OCI-LY7 (cell line): Measurements from ENCODE around the gene MRPL45. TPM values are rescaled to one million over a fixed set of nuclear protein-coding genes. Genes with fewer than 3 reads are reported as not detected.

ENCODE experiments used
- BruUV-seq: library from RNA; stranded (reverse); fragments of 400-500 nt; replicated peaks from 2 replicates; lab custom pipeline; 2021; lab: Mats Ljungman, UMichigan
- CTCF ChIA-PET: fragments of 300-600 bp; sonication (Branson Sonifier 250); formaldehyde crosslinking; loops from one replicate; lab custom pipeline; 2022; ENCODE audit warnings: antibody characterized with exemption; ENCODE audit not compliant: unreplicated experiment; lab: Charles Lee
- POLR2A ChIA-PET: fragments of 300-600 bp; sonication (Branson Sonifier 250); formaldehyde crosslinking; loops from one replicate; lab custom pipeline; 2022; ENCODE audit warnings: antibody characterized with exemption; lab: Charles Lee
- DNase-seq: peaks from one replicate; pipeline ENCODE4 v3.0.0-alpha.2; 2015; ENCODE audit warnings: low spot score
- H2AFZ ChIP-seq: fragments of 200-600 bp; sonication (generic), shearing (Covaris generic); 2 replicates; pipeline ENCODE4 v1.6.1; 2014; ENCODE audit warnings: mild to moderate bottlenecking, antibody characterized with exemption, low read length, moderate library complexity
- H3K27ac ChIP-seq: fragments of 200-600 bp; sonication (generic); 2 replicates; pipeline ENCODE4 v1.5.1; 2014; ENCODE audit warnings: mixed run types, low read depth, mild to moderate bottlenecking, moderate library complexity, low read length, inconsistent platforms; ENCODE audit not compliant: poor library complexity, severe bottlenecking
- H3K36me3 ChIP-seq: fragments of 200-600 bp; sonication (generic); 2 replicates; pipeline ENCODE4 v1.6.1; 2014; ENCODE audit warnings: mild to moderate bottlenecking, antibody characterized with exemption, low read length, moderate library complexity, mixed read lengths; ENCODE audit not compliant: insufficient read depth
- H3K4me1 ChIP-seq: fragments of 200-600 bp; sonication (generic); 2 replicates; pipeline ENCODE4 v1.5.1; 2014; ENCODE audit warnings: mild to moderate bottlenecking, low read length; ENCODE audit not compliant: insufficient read depth, poor library complexity, severe bottlenecking
- H3K4me2 ChIP-seq: fragments of 200-600 bp; sonication (generic); 2 replicates; pipeline ENCODE4 v1.6.1; 2014; ENCODE audit warnings: mild to moderate bottlenecking, low read length
- H3K4me3 ChIP-seq: fragments of 200-600 bp; sonication (generic); 2 replicates; pipeline ENCODE4 v1.5.1; 2014; ENCODE audit warnings: mild to moderate bottlenecking, low read depth, low read length; ENCODE audit not compliant: poor library complexity, severe bottlenecking
- H3K79me2 ChIP-seq: fragments of 200-600 bp; sonication (generic); 2 replicates; pipeline ENCODE4 v1.6.1; 2016; ENCODE audit warnings: low read depth, mild to moderate bottlenecking, low read length, moderate library complexity, mixed read lengths; ENCODE audit not compliant: insufficient read depth
- H3K9me2 ChIP-seq: fragments of 200-600 bp; sonication (generic); 2 replicates; pipeline ENCODE4 v1.6.1; 2016; ENCODE audit warnings: mild to moderate bottlenecking, low read length, mixed read lengths; ENCODE audit not compliant: insufficient read depth
- H3K9me3 ChIP-seq: fragments of 200-600 bp; sonication (generic); 2 replicates; pipeline ENCODE4 v1.6.1; 2014; ENCODE audit warnings: mild to moderate bottlenecking, mixed run types, low read length, mixed read lengths
- H4K20me1 ChIP-seq: fragments of 200-600 bp; sonication (generic); 2 replicates; pipeline ENCODE4 v1.6.1; 2014; ENCODE audit warnings: mild to moderate bottlenecking, antibody characterized with exemption, low read length, moderate library complexity, mixed read lengths; ENCODE audit not compliant: insufficient read depth
- CTCF ChIP-seq: fragments of 200-600 bp; sonication (generic); conservative IDR thresholded peaks from 2 replicates; pipeline ENCODE4 v1.5.1; 2014; ENCODE audit warnings: mild to moderate bottlenecking, antibody characterized with exemption, low read length, moderate library complexity, mixed read lengths
- EZH2phosphoT487 ChIP-seq: fragments of 200-600 bp; sonication (generic); IDR thresholded peaks from 2 replicates; pipeline ENCODE4 v1.6.1; 2018; ENCODE audit warnings: low read depth, borderline replicate concordance, mild to moderate bottlenecking, mixed run types, antibody characterized with exemption, low read length, moderate library complexity, mixed read lengths
- intact Hi-C: fragments of 100-400 bp; cut with micrococcal nuclease; formaldehyde crosslinking; loops from one replicate; pipeline ENCODE4 v1.10.0; 2022; ENCODE audit not compliant: unreplicated experiment
- total RNA-seq, 2 experiments: library from RNA; depleted of rRNA in 1 of 2; stranded (reverse); fragments of >200 nt in 1 of 2; shearing (Covaris generic) in 1 of 2; gene quantifications; 2 replicates each; pipeline ENCODE4 v1.2.3, GENCODE V29; 2014 to 2022

The MRPL45 gene
- total RNA-seq, 2 experiments from 2014 or later: 29.5 to 45.1 TPM

- no peak overlapping the region for H3K4me2 ChIP-seq
- H3K9me3 ChIP-seq: no peaks in the 10 kb centered on the region
- TF ChIP-seq EZH2phosphoT487 (no peak), CTCF (no peak)
- intact Hi-C loops: no loop called here
- H3K9me2 ChIP-seq: no peaks in the 10 kb centered on the region
- BruUV-seq: no TSS peak
- no peaks in the 10 kb centered on the region for H4K20me1 ChIP-seq
- ChIA-PET POLR2A (interaction anchor here (0.6 kb wide), 1 partner anchor 17 kb away, joined by 3 read pairs; no protein-coding TSS in a partner anchor), CTCF (no interaction called here)
- H3K4me3 ChIP-seq: no peak overlapping the region
- H2AFZ ChIP-seq: no peak overlapping the region
- DNase-seq: no peak
- no peak overlapping the region for H3K27ac ChIP-seq
- H3K4me1 ChIP-seq: peaks cover 44% of the 10 kb centered on the region
- H3K36me3 ChIP-seq: no peaks in the 10 kb centered on the region
- no peaks in the 10 kb centered on the region for H3K79me2 ChIP-seq
These were observed 33.1 kb downstream of the MRPL45 start for GRCh38 chr17:38329808-38330730.

- TF ChIP-seq EZH2phosphoT487: no peak
- TF ChIP-seq CTCF: no peak
- Histone ChIP-seq H3K4me3 (no peak overlapping the region), H4K20me1 (no peaks in the 10 kb centered on the region), H3K27ac (no peak overlapping the region), H3K9me3 (no peaks in the 10 kb centered on the region), H3K36me3 (no peaks in the 10 kb centered on the region), H3K79me2 (no peaks in the 10 kb centered on the region), H3K9me2 (no peaks in the 10 kb centered on the region), H3K4me1 (peaks cover 35% of the 10 kb centered on the region), H3K4me2 (no peak overlapping the region), H2AFZ (no peak overlapping the region)
- POLR2A ChIA-PET: no interaction called here
- CTCF ChIA-PET: no interaction called here
- DNase-seq: no peak
- no TSS peak for BruUV-seq
- intact Hi-C loops: no loop called here
These were observed 34.0 kb downstream of the MRPL45 start for GRCh38 chr17:38330941-38331411.
